Peyer's patch (tissue), 4 donors: ENCODE data around the gene KDM1B. TPM values are rescaled to one million over a fixed set of nuclear protein-coding genes. Genes with fewer than 3 reads are reported as not detected.

Experiments used
- DNase-seq, 3 donors: peaks; one replicate each; pipeline ENCODE4 v3.0.0-alpha.2; 2017 to 2019
- H3K27ac ChIP-seq, 4 donors: fragments of 200-600 bp; sonication (generic); one replicate each; pipeline ENCODE4 v1.5.1; 2016 to 2019
- H3K27me3 ChIP-seq, 2 donors: fragments of 200-600 bp; sonication (generic); one replicate each; pipeline ENCODE4 v1.5.1; 2019
- H3K36me3 ChIP-seq, 3 donors: fragments of 200-600 bp; sonication (generic); one replicate each; pipeline ENCODE4 v1.5.1; 2016 to 2019
- H3K4me1 ChIP-seq, 4 donors: fragments of 200-600 bp; sonication (generic); one replicate each; pipeline ENCODE4 v1.5.1; 2016 to 2019
- H3K4me3 ChIP-seq, 4 donors: fragments of 200-600 bp; sonication (generic); 1 replicate in 3 of 4; 2 replicates in 1 of 4; pipeline ENCODE4 v1.5.1; 2016 to 2019; ENCODE audit warnings: mild to moderate bottlenecking in 1 of 4
- H3K9me3 ChIP-seq, 4 donors: fragments of 200-600 bp; sonication (generic); one replicate each; pipeline ENCODE4 v1.5.1; 2016 to 2019; ENCODE audit warnings: mild to moderate bottlenecking in 1 of 4
- POLR2A ChIP-seq, 2 donors: fragments of 450-650 bp; IDR thresholded peaks; one replicate each; pipeline ENCODE4 v1.5.1; 2017; ENCODE audit warnings: antibody characterized with exemption in 2 of 2, mild to moderate bottlenecking in 2 of 2, moderate library complexity in 2 of 2
- total RNA-seq, 4 donors: library from RNA; depleted of rRNA; stranded (reverse); fragments of >200 nt; gene quantifications; one replicate each; pipeline ENCODE4 v1.1.0, GENCODE V29; 2016
- TF ChIP-seq, protein P1 (sequence below), 6 experiments: fragments of 450-650 bp in 4 of 6; fragments of 200-600 bp in 2 of 6; sonication (generic) in 1 of 6; IDR thresholded peaks; one replicate each; pipeline ENCODE4 v1.5.1; 2017 to 2019; ENCODE audit warnings: antibody characterized with exemption in 6 of 6, mild to moderate bottlenecking in 3 of 6, moderate library complexity in 1 of 6

Gene KDM1B
- total RNA-seq: 10 to 100 TPM; 15.1 to 22.1 (median 19.1) TPM

- peaks cover 0 to 8% (median 0%) of the 10 kb centered on the region in 3 donors for H3K36me3 ChIP-seq
Measured at GRCh38 chr6:18155150-18155863, at the start of gene KDM1B. Gene KDM1B, plus strand, starts transcription at chr6:18155422. Its CDS starts 4,474 bp downstream, at chr6:18159896.

GRCh38 chr6:18107061-18107460 is 48.2 kb upstream of the KDM1B start:
- DNase-seq: no peak
- no peaks in the 10 kb centered on the region for H3K4me1 ChIP-seq
- H3K36me3 ChIP-seq: no peaks in the 10 kb centered on the region
- H3K27me3 ChIP-seq: no peaks in the 10 kb centered on the region
- H3K4me3 ChIP-seq: no peak overlapping the region
- TF ChIP-seq POLR2A (IDR thresholded peaks at IDR 0.05): no peak
- TF ChIP-seq, protein P1, sequence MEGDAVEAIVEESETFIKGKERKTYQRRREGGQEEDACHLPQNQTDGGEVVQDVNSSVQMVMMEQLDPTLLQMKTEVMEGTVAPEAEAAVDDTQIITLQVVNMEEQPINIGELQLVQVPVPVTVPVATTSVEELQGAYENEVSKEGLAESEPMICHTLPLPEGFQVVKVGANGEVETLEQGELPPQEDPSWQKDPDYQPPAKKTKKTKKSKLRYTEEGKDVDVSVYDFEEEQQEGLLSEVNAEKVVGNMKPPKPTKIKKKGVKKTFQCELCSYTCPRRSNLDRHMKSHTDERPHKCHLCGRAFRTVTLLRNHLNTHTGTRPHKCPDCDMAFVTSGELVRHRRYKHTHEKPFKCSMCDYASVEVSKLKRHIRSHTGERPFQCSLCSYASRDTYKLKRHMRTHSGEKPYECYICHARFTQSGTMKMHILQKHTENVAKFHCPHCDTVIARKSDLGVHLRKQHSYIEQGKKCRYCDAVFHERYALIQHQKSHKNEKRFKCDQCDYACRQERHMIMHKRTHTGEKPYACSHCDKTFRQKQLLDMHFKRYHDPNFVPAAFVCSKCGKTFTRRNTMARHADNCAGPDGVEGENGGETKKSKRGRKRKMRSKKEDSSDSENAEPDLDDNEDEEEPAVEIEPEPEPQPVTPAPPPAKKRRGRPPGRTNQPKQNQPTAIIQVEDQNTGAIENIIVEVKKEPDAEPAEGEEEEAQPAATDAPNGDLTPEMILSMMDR (IDR thresholded peaks at IDR 0.05): no peak
- no peak overlapping the region for H3K27ac ChIP-seq
- peaks cover 0 to 3% (median 0%) of the 10 kb centered on the region in 4 donors for H3K9me3 ChIP-seq

More at GRCh38 chr6:18155150-18155863, at the start of gene KDM1B:
- H3K27me3 ChIP-seq: no peaks in the 10 kb centered on the region
- DNase-seq: peak; percentile 97 to 99 (median 99)
- peak; percentile 39 to 97 for TF ChIP-seq POLR2A (IDR thresholded peaks at IDR 0.05)
- TF ChIP-seq, protein P1 (IDR thresholded peaks at IDR 0.05): peak in 2 of 6 experiments; percentile 10 to 12
- peak within 1 kb of the TSS; percentile 84 to 94 (median 90) for H3K27ac ChIP-seq
- peaks cover 0 to 7% (median 2%) of the 10 kb centered on the region in 4 donors for H3K4me1 ChIP-seq
- H3K4me3 ChIP-seq: peak within 1 kb of the TSS; percentile 77 to 98 (median 86)
- H3K9me3 ChIP-seq: no peaks in the 10 kb centered on the region

DNA sequence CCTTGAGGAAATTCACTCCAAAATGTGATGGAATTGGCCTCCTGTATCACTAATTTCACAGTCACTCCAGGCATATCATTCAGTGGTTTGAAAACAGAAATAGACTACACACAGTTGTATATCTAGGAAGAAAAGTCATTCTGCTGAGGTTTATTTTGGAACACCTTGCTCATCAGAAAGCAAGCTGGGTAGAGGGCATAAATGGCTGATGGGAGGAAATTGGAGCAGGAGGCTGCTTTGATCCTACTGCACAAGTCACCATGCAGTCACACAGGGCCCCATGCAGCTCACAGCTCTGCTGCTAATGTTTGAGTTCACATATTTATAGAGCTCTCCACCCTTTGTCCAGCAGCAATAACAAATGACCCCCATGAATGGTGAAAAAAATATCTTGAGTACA is 45.1 kb upstream of the KDM1B start:
- Histone ChIP-seq H3K27me3 (no peaks in the 10 kb centered on the region), H3K9me3 (peaks cover 0 to 3% (median 0%) of the 10 kb centered on the region in 4 donors), H3K27ac (no peak overlapping the region), H3K4me1 (no peaks in the 10 kb centered on the region), H3K36me3 (no peaks in the 10 kb centered on the region), H3K4me3 (no peak overlapping the region)
- DNase-seq: no peak
- no peak for TF ChIP-seq POLR2A (IDR thresholded peaks at IDR 0.05)
- TF ChIP-seq, protein P1 (IDR thresholded peaks at IDR 0.05): no peak

DNA sequence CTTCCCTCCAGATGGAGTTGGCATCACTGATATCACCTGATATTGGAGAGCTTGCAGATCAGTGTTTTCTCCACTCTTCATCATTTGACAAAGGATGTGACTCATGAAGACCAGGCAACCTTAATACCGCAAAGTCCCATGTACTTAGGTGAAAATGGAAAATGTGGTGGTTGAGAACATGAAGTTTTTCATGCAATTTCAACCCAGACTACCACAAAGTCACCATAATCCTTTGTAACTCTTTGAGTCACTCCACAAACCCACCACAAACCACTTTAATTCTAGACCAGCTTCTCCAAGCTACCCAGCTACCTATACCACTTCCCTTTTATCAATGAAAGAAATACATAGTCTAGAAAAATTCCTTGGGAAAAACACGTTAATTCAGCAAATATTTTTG is 39.9 kb upstream of the KDM1B start:
- Histone ChIP-seq H3K4me3 (no peak overlapping the region), H3K9me3 (no peaks in the 10 kb centered on the region), H3K27ac (no peak overlapping the region), H3K36me3 (no peaks in the 10 kb centered on the region), H3K27me3 (no peaks in the 10 kb centered on the region), H3K4me1 (no peaks in the 10 kb centered on the region)
- TF ChIP-seq POLR2A (IDR thresholded peaks at IDR 0.05): no peak
- TF ChIP-seq, protein P1 (IDR thresholded peaks at IDR 0.05): no peak
- DNase-seq: no peak

GRCh38 chr6:18117136-18117535 is 38.1 kb upstream of the KDM1B start:
- H3K27me3 ChIP-seq: no peaks in the 10 kb centered on the region
- H3K27ac ChIP-seq: no peak overlapping the region
- no peaks in the 10 kb centered on the region for H3K36me3 ChIP-seq
- no peaks in the 10 kb centered on the region for H3K9me3 ChIP-seq
- H3K4me3 ChIP-seq: no peak overlapping the region
- H3K4me1 ChIP-seq: peaks cover under 1 to 3% (median 2%) of the 10 kb centered on the region in 4 donors
- TF ChIP-seq, protein P1 (IDR thresholded peaks at IDR 0.05): no peak
- no peak for DNase-seq
